GM10847 (cell line): Measurements from ENCODE around the gene ZEB2.

Source experiments
- POLR2A ChIP-seq: IDR thresholded peaks from 2 replicates; pipeline ENCODE4 v1.6.1; 2011; ENCODE audit not compliant: insufficient read length; ENCODE audit errors: extremely low read depth

The ZEB2 gene

DNA sequence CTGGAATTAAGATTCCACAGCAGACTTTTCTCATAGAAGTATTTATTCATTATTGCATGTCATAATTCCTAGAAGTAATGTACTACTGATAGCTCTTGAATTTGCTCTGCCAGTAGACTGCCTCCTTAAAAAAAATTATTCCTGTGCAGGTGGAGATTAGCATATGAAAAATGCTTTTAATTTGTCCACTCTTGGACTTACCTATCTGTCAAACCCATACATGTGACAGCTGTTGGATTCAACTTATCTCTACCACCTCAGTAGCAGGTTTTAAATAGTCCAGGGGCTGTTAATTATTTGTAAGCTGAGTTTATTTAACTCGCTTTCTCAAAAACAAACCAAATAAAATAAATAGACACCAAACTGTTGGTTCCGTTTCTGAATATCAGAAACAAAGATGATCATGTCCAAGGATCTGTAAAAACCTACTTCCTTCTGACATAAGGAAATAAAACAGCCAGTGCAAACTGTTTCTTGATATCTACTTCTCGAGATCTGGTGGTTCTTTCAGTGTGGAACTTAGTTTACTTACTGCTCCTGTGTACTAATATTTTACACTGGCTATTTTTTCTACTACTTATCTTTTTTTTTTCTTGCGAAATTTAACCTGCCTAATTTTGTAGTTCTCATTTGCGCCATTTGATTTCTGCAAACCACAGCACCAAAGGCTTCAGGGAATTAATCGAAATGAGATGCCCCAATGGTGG is 44.2 kb downstream of the ZEB2 start:
- TF ChIP-seq POLR2A: no peak

DNA sequence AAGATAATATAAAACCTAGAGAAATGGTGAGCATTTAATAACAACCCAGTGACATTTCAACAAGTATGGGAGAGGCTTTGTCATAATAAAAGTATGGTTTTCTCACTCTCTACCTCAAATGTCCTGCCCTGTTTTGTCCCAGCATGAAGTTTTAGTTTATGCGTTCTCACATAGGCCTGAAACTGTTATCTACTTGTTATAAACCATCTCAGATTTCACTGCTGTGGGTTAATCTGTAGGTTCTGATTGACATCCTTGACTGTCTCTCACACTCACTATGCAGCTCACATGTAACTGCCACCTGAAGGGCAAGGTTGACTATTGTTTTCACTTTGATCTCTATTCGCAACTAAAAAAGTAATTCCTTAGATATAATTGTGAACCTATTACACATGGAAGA is 44.9 kb downstream of the ZEB2 start:
- no peak for TF ChIP-seq POLR2A

- TF ChIP-seq POLR2A: no peak
These were observed 45.9 kb downstream of the ZEB2 start for GRCh38 chr2:144474017-144474416.

DNA sequence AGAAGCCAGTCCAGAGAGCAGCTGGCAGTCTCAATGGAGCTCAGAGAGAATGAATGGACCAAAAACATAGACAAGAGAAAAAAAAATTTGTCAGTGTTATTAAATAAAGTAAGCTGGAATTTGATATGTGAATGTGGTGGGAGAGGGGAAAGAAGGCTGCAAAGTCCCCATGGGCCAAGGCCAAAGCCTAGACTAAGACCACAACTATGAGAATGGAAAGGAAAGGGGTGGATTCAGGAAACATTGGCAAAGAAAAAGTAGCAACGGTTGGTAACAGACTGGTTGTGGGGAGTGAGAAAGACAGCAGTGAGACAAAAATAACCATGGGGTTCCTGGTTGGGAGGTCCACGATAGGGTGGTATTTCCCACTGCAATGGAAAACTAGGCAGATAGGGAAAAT is 47.0 kb downstream of the ZEB2 start:
- TF ChIP-seq POLR2A: no peak

DNA sequence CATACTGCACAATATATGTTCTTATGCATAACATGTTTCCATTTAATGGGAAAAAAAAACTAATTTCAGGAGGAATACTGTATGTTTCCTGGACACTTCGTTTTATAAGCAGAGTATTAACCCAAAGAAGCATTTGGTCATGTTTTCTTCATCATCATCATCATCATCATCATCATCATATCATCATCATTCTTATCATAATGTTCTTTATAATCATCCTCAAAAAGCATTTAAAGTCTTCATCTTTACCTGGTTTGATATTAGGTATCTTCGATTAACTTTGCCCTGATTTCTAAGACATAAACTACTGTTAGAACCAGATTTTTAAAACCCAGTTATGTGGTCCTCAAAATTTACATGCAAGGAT is 47.9 kb downstream of the ZEB2 start:
- TF ChIP-seq POLR2A: no peak

DNA sequence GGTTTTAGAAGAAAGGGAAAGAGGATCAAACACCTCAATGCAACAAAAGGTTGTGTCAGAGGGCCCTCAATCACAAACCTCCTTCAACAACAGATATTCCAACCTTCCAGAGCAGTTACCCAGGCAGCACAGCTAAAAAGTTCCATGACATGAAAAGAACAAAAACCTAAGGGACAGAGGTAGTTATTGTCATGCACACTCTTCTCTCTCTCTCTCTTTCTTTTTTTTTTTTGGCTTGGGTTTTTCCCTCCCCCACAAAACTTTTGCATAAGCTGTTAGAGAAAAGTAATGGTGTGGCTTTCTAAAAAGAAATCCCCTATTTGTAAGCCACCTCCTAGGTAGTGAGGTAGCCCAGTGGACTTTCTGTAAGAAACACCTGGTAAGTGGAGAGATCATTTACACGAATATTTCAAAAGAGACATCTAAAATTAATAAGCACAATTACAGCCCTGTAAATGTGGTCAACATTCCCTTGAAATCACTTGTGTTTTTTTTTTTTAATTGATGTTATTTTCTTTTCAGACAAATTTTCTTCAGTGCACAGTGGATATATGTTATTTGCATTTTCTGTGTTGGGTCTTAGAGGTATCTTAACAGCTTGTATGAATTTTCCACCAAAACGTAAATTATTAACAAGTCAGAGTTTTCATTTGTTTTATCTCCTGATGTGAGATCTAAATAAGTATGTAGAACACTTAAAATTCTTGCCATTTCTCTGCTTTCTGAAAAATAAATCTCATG is 48.4 kb downstream of the ZEB2 start:
- no peak for TF ChIP-seq POLR2A

DNA sequence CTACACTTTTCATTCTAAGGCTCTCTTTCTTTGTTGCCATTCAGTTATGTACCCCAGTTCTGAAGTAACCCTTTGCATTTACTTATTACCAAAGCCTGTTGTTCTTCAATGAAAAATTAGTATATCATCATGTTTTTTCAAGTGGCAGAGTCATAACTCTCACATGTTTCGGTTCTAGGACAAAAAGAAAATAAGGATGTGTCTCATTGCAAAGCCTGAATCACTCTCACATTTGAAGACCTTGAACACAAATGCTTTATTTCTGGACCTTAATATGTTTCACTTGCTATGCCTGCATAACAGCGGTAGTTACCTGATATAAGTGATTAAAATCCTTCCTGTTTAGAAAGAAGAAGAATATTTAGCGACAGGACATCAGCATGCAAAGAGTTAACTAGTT is 49.1 kb downstream of the ZEB2 start:
- no peak for TF ChIP-seq POLR2A

DNA sequence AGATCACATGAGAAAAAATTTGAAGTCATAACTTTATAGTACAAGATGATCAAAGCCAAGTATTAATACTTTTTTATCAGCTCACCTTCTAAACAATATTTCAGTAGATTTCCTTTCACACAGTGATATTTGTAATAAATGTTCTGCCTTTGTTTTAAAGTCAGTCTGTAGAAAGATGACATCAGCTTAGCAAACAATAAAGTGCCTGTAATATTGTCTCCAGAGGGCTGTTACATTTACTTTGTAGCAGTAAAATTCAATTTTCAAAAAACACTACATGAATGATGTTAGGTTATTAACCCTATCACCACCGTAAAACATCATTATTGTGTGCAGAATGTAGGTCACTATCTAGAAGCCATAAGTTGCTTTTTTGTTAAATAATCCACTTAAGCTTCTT is 49.6 kb downstream of the ZEB2 start:
- no peak for TF ChIP-seq POLR2A

- no peak for TF ChIP-seq POLR2A
These were observed 50.1 kb downstream of the ZEB2 start for GRCh38 chr2:144469798-144470197.

GRCh38 chr2:144468823-144469595 is 50.9 kb downstream of the ZEB2 start:
- no peak for TF ChIP-seq POLR2A

GRCh38 chr2:144467502-144468137 is 52.3 kb downstream of the ZEB2 start:
- TF ChIP-seq POLR2A: no peak

GRCh38 chr2:144466637-144467036 is 53.3 kb downstream of the ZEB2 start:
- TF ChIP-seq POLR2A: no peak

GRCh38 chr2:144465749-144466148 is 54.2 kb downstream of the ZEB2 start:
- no peak for TF ChIP-seq POLR2A

- no peak for TF ChIP-seq POLR2A
These were observed 55.2 kb downstream of the ZEB2 start for GRCh38 chr2:144464730-144465129.

DNA sequence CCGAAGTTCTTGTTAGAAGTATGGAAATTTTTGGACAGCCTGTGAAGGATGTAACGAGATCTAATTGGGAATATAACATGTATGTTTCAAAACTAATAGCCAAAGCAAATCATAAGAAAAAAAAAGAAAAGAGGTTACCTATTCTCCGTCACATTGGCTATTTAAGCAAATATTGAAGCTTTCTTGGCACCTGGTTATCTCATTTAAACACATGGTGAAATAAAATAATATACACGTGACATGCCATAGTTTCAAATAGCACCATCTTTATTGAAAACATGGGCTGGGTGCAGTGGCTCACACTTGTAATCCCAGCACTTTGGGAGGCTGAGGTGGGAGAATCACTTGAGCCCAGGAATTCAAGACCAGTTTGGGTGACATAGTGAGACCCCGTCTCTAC is 56.7 kb downstream of the ZEB2 start:
- TF ChIP-seq POLR2A: no peak

- TF ChIP-seq POLR2A: no peak
These were observed 57.7 kb downstream of the ZEB2 start for GRCh38 chr2:144462266-144462665.
